HCT116 (cell line): Measurements from ENCODE around the gene ZBTB8A. TPM values are rescaled to one million over a fixed set of nuclear protein-coding genes. Genes with fewer than 3 reads are reported as not detected.
"Not testable (repeated sequence)": the region's sequence is repeated elsewhere in the genome, so short reads cannot be mapped to it uniquely, and the experiment has no call there.

Experiments used
- ATAC-seq: fragments of 200-7000 bp; cut with Tn5 transposase; 2 replicates; pipeline ENCODE4 v1.9.1; 2020; ENCODE audit warnings: mild to moderate bottlenecking, moderate library complexity
- BruUV-seq: library from RNA; stranded (reverse); fragments of 400-500 nt; replicated peaks from 2 replicates; lab custom pipeline; 2021; lab: Mats Ljungman, UMichigan
- CTCF ChIA-PET: fragments of 300-600 bp; sonication (Branson Sonifier 250); formaldehyde crosslinking; loops from one replicate; lab custom pipeline; 2021; ENCODE audit warnings: antibody characterized with exemption; lab: Charles Lee
- POLR2A ChIA-PET: fragments of 300-600, 350-600 bp; sonication (Branson Sonifier 250); formaldehyde crosslinking; loops from one replicate; lab custom pipeline; 2021; ENCODE audit warnings: antibody characterized with exemption; lab: Charles Lee
- RAD21 ChIA-PET, 2 experiments: fragments of 300-600 bp; sonication (Branson Sonifier 250); formaldehyde crosslinking; loops; one replicate each; lab custom pipeline; 2023; ENCODE audit warnings: low total read pairs in 2 of 2; ENCODE audit not compliant: uncharacterized antibody in 2 of 2, unreplicated experiment in 2 of 2, low non-redundant PET in 1 of 2; lab: Charles Lee
- DNase-seq: peaks from one replicate; pipeline ENCODE4 v3.0.0-alpha.2; 2010; ENCODE audit warnings: low read depth, low spot score
- H2AFZ ChIP-seq: fragments of 200-600 bp; shearing (Covaris generic), sonication (generic); 2 replicates; pipeline ENCODE4 v1.6.1; 2017; ENCODE audit warnings: low read depth, mixed run types, mixed read lengths, antibody characterized with exemption, low read length; ENCODE audit not compliant: poor library complexity, severe bottlenecking
- H3K27ac ChIP-seq: 2 replicates; pipeline ENCODE4 v1.5.1; 2012; ENCODE audit warnings: low read depth, low read length
- H3K27me3 ChIP-seq: fragments of 200-600 bp; sonication (generic); 2 replicates; pipeline ENCODE4 v1.6.1; 2016; ENCODE audit warnings: mixed run types, low read length, mixed read lengths; ENCODE audit not compliant: insufficient read depth
- H3K36me3 ChIP-seq, 2 experiments: fragments of 200-500 bp in 1 of 2; fragments of 200-600 bp in 1 of 2; sonication (Bioruptor generic) in 1 of 2; sonication (generic) in 1 of 2; 2 replicates each; pipeline versions ENCODE4 v1.5.1 to v1.6.1; 2014 to 2016; ENCODE audit warnings: low read length in 2 of 2, inconsistent platforms in 1 of 2, mixed read lengths in 1 of 2, mixed run types in 1 of 2; ENCODE audit not compliant: insufficient read depth in 2 of 2, control insufficient read depth in 1 of 2
- H3K4me1 ChIP-seq, 2 experiments: fragments of 200-600 bp in 1 of 2; sonication (generic) in 1 of 2; 2 replicates each; pipeline versions ENCODE4 v1.5.1 to v1.6.1; 2012 to 2017; ENCODE audit warnings: low read length in 2 of 2, inconsistent platforms in 1 of 2, mild to moderate bottlenecking in 1 of 2, mixed read lengths in 1 of 2, mixed run types in 1 of 2, moderate library complexity in 1 of 2; ENCODE audit not compliant: insufficient read depth in 2 of 2, control insufficient read depth in 1 of 2
- H3K4me2 ChIP-seq: fragments of 200-600 bp; sonication (generic); 2 replicates; pipeline ENCODE4 v1.6.1; 2017; ENCODE audit warnings: mixed run types, low read length, mixed read lengths
- H3K4me3 ChIP-seq, 2 experiments: fragments of 200-600 bp in 1 of 2; sonication (generic) in 1 of 2; replicated peaks in 1 of 2; 2 replicates each; pipeline ENCODE4 v1.5.1; 2011 to 2016; ENCODE audit warnings: low read length in 2 of 2, control low read depth in 1 of 2, low read depth in 1 of 2, mild to moderate bottlenecking in 1 of 2, mixed read lengths in 1 of 2, mixed run types in 1 of 2
- H3K79me2 ChIP-seq: fragments of 200-600 bp; sonication (generic); 2 replicates; pipeline ENCODE4 v1.6.1; 2017; ENCODE audit warnings: mild to moderate bottlenecking, mixed run types, low read length, moderate library complexity, mixed read lengths; ENCODE audit not compliant: insufficient read depth
- H3K9ac ChIP-seq: fragments of 200-600 bp; sonication (generic); 2 replicates; pipeline ENCODE4 v1.6.1; 2016; ENCODE audit warnings: low read length, mixed read lengths
- H3K9me2 ChIP-seq: fragments of 200-600 bp; sonication (generic), shearing (Covaris generic); 2 replicates; pipeline ENCODE4 v1.6.1; 2017; ENCODE audit warnings: mixed run types, mild to moderate bottlenecking, moderate library complexity; ENCODE audit not compliant: insufficient read depth
- H3K9me3 ChIP-seq, 2 experiments: fragments of 200-500 bp in 1 of 2; fragments of 200-600 bp in 1 of 2; sonication (Bioruptor generic) in 1 of 2; sonication (generic) in 1 of 2; 2 replicates each; pipeline ENCODE4 v1.6.1; 2014 to 2017; ENCODE audit warnings: low read length in 2 of 2, mixed read lengths in 2 of 2, inconsistent platforms in 1 of 2, low read depth in 1 of 2, mild to moderate bottlenecking in 1 of 2, mixed run types in 1 of 2, moderate library complexity in 1 of 2; ENCODE audit not compliant: control insufficient read depth in 1 of 2, insufficient read depth in 1 of 2
- H4K20me1 ChIP-seq: fragments of 200-600 bp; sonication (generic), shearing (Covaris generic); 2 replicates; pipeline ENCODE4 v1.6.1; 2017; ENCODE audit warnings: mixed run types, mild to moderate bottlenecking, moderate library complexity; ENCODE audit not compliant: insufficient read depth
- CBX3 ChIP-seq: IDR thresholded peaks from 2 replicates; pipeline ENCODE4 v1.6.1; 2012; ENCODE audit warnings: low read depth
- CEBPB ChIP-seq: IDR thresholded peaks from 2 replicates; pipeline ENCODE4 v1.6.1; 2012; ENCODE audit warnings: low read depth
- CTCF ChIP-seq, 3 experiments: fragments of 200-600 bp in 1 of 3; sonication (generic) in 1 of 3; IDR thresholded peaks in 2 of 3; conservative IDR thresholded peaks in 1 of 3; 2 replicates each; pipeline ENCODE4 v1.5.1; 2012 to 2017; ENCODE audit warnings: low read depth in 2 of 3, low read length in 2 of 3, antibody characterized with exemption in 1 of 3, borderline replicate concordance in 1 of 3, control low read depth in 1 of 3, mild to moderate bottlenecking in 1 of 3, mixed read lengths in 1 of 3, mixed run types in 1 of 3, moderate library complexity in 1 of 3; ENCODE audit not compliant: insufficient read depth in 1 of 3
- EGR1 ChIP-seq: IDR thresholded peaks from 2 replicates; pipeline ENCODE4 v1.6.1; 2012; ENCODE audit warnings: low read depth
- JUND ChIP-seq: IDR thresholded peaks from 2 replicates; pipeline ENCODE4 v1.6.1; 2012
- SP1 ChIP-seq: IDR thresholded peaks from 2 replicates; pipeline ENCODE4 v1.6.1; 2012; ENCODE audit warnings: low read depth
- TCF7L2 ChIP-seq: IDR thresholded peaks from 2 replicates; pipeline ENCODE4 v1.7.0; 2011; ENCODE audit warnings: borderline replicate concordance, inconsistent platforms; ENCODE audit not compliant: insufficient read depth, insufficient read length; ENCODE audit errors: extremely low read depth
- ZFX ChIP-seq: fragments of 450-650 bp; IDR thresholded peaks from 2 replicates; pipeline ENCODE4 v1.6.1; 2017
- intact Hi-C: fragments of 100-400 bp; cut with micrococcal nuclease; formaldehyde crosslinking; loops from 2 replicates; pipeline ENCODE4 v1.10.0; 2022
- total RNA-seq: library from RNA; stranded (reverse); gene quantifications from one replicate; pipeline ENCODE4 v1.2.1, GENCODE V29; 2021; ENCODE audit not compliant: unreplicated experiment

The ZBTB8A gene
- total RNA-seq, 1 experiment from 2014 or later = 9.7 TPM

- Histone ChIP-seq H2AFZ (no peak overlapping the region), H3K4me3 (no peak overlapping the region)
- ATAC-seq (no peak), DNase-seq (no peak)
- POLR2A ChIA-PET = no interaction called here
- RAD21 ChIA-PET = no interaction called here
- CTCF ChIA-PET = no interaction called here
- TF ChIP-seq CTCF (IDR thresholded peaks at IDR 0.05 in 2 of 3, conservative IDR thresholded peaks at IDR 0.05 in 1 of 3; ENCODE audit: borderline replicate concordance in 1 of 3, insufficient read depth in 1 of 3, low read depth in 2 of 3, low read length in 2 of 3) (no peak), SP1 (no peak), JUND (no peak), CEBPB (no peak), TCF7L2 (no peak), EGR1 (no peak), ZFX (no peak), CBX3 (no peak)
- TF ChIP-seq, all 23 proteins: peak for 0
- intact Hi-C loops = no loop called here
- BruUV-seq = no TSS peak
- no peaks in the 10 kb centered on the region for H3K27me3 ChIP-seq
- H3K9ac ChIP-seq = no peak overlapping the region
- no peaks in the 10 kb centered on the region for H3K9me2 ChIP-seq
- H3K9me3 ChIP-seq = no peaks in the 10 kb centered on the region
- H3K27ac ChIP-seq = no peak overlapping the region
- peaks cover 7 to 10% of the 10 kb centered on the region in 2 experiments; a peak in 3 of 4 replicates for H3K36me3 ChIP-seq
- 0 out of 2 replicates have a peak, but pooled peaks cover 4% of the 10 kb centered on the region for H4K20me1 ChIP-seq
- peaks cover 18% of the 10 kb centered on the region for H3K79me2 ChIP-seq
- H3K4me2 ChIP-seq = no peak overlapping the region
- H3K4me1 ChIP-seq = no peaks in the 10 kb centered on the region
Observed at GRCh38 chr1:32627596-32628162, 88.5 kb downstream of the ZBTB8A start.

GRCh38 chr1:32630173-32630572, 90.9 kb downstream of the ZBTB8A start:
- H3K4me3 ChIP-seq, CTCF ChIA-PET, DNase-seq, H3K27me3 ChIP-seq, H4K20me1 ChIP-seq, H3K27ac ChIP-seq, RAD21 ChIA-PET, POLR2A ChIA-PET, H3K4me2 ChIP-seq, intact Hi-C loops, ATAC-seq, BruUV-seq, H3K4me1 ChIP-seq, H2AFZ ChIP-seq, H3K9me3 ChIP-seq, H3K9me2 ChIP-seq, H3K9ac ChIP-seq: not testable (repeated sequence)
- Histone ChIP-seq H3K36me3 (peaks cover 10 to 11% of the 10 kb centered on the region in 2 experiments; a peak in 2 of 4 replicates), H3K79me2 (peaks cover 35% of the 10 kb centered on the region)
